Neural crest cell (in vitro differentiated cells): ENCODE measurements around the gene RMND5B. TPM values are rescaled to one million over a fixed set of nuclear protein-coding genes. Genes with fewer than 3 reads are reported as not detected.

ENCODE experiments used
- DNase-seq: peaks from one replicate; pipeline ENCODE4 v3.0.0; 2021; ENCODE audit warnings: low read depth, mixed read lengths, low spot score
- H3K27ac Mint-ChIP-seq: one replicate; pipeline ENCODE4 v1.8.0; 2021; ENCODE audit warnings: mild to moderate bottlenecking, mixed read lengths; ENCODE audit not compliant: unreplicated experiment
- H3K27me3 Mint-ChIP-seq: 2 replicates; pipeline ENCODE4 v1.8.0; 2021; ENCODE audit warnings: low read depth, mild to moderate bottlenecking, mixed read lengths
- H3K36me3 Mint-ChIP-seq: 2 replicates; pipeline ENCODE4 v1.8.0; 2021; ENCODE audit warnings: low read depth, mild to moderate bottlenecking, mixed read lengths
- H3K4me1 Mint-ChIP-seq: 2 replicates; pipeline ENCODE4 v1.8.0; 2021; ENCODE audit warnings: mixed read lengths
- H3K4me3 Mint-ChIP-seq: one replicate; pipeline ENCODE4 v1.8.0; 2021; ENCODE audit warnings: mild to moderate bottlenecking, mixed read lengths
- H3K9me3 Mint-ChIP-seq: 2 replicates; pipeline ENCODE4 v1.8.0; 2021; ENCODE audit warnings: mixed read lengths
- CTCF ChIP-seq: fragments of 200-600 bp; sonication (generic); conservative IDR thresholded peaks from 2 replicates; pipeline ENCODE4 v1.5.0; 2021; ENCODE audit warnings: antibody characterized with exemption, mild to moderate bottlenecking
- total RNA-seq: library from RNA; stranded (reverse); gene quantifications from 2 replicates; pipeline ENCODE4 v1.2.1, GENCODE V29; 2021

The RMND5B gene
- total RNA-seq, 1 donor from 2014 or later, result 43.5 TPM

- peaks cover 32% of the 10 kb centered on the region for H3K4me1 Mint-ChIP-seq
Measured at GRCh38 chr5:178114325-178115135, 16.3 kb upstream of the RMND5B start.

GRCh38 chr5:178115136-178115813 is 15.5 kb upstream of the RMND5B start:
- Mint-ChIP-seq H3K9me3 (no peaks in the 10 kb centered on the region), H3K27ac (no peak overlapping the region), H3K4me3 (peak overlapping the region; percentile 85), H3K27me3 (peaks cover 51% of the 10 kb centered on the region), H3K36me3 (no peaks in the 10 kb centered on the region), H3K4me1 (peaks cover 32% of the 10 kb centered on the region)
- TF ChIP-seq CTCF, result no peak
- no peak for DNase-seq

More at GRCh38 chr5:178114325-178115135, 16.3 kb upstream of the RMND5B start:
- Mint-ChIP-seq H3K27ac (no peak overlapping the region), H3K9me3 (no peaks in the 10 kb centered on the region), H3K4me3 (peak overlapping the region; percentile 85), H3K36me3 (no peaks in the 10 kb centered on the region), H3K27me3 (peaks cover 51% of the 10 kb centered on the region)
- no peak for DNase-seq
- TF ChIP-seq CTCF, result no peak

GRCh38 chr5:178115814-178116142 is 15.0 kb upstream of the RMND5B start:
- no peaks in the 10 kb centered on the region for H3K36me3 Mint-ChIP-seq
- no peaks in the 10 kb centered on the region for H3K9me3 Mint-ChIP-seq
- H3K4me3 Mint-ChIP-seq, result peak overlapping the region; percentile 85
- TF ChIP-seq CTCF, result no peak
- peaks cover 46% of the 10 kb centered on the region for H3K27me3 Mint-ChIP-seq
- H3K4me1 Mint-ChIP-seq, result peaks cover 32% of the 10 kb centered on the region
- DNase-seq, result no peak
- H3K27ac Mint-ChIP-seq, result peak overlapping the region; percentile 75

- no peak for TF ChIP-seq CTCF
- Mint-ChIP-seq H3K36me3 (no peaks in the 10 kb centered on the region), H3K27ac (peak overlapping the region; percentile 75), H3K4me3 (peak overlapping the region; percentile 85), H3K4me1 (peaks cover 32% of the 10 kb centered on the region), H3K27me3 (peaks cover 43% of the 10 kb centered on the region), H3K9me3 (no peaks in the 10 kb centered on the region)
- peak; percentile 31 for DNase-seq
Measured at GRCh38 chr5:178116143-178116885, 14.5 kb upstream of the RMND5B start.

GRCh38 chr5:178117923-178118701 is 12.7 kb upstream of the RMND5B start:
- peaks cover 28% of the 10 kb centered on the region for H3K4me1 Mint-ChIP-seq
- H3K27me3 Mint-ChIP-seq, result peaks cover 28% of the 10 kb centered on the region
- H3K4me3 Mint-ChIP-seq, result no peak overlapping the region
- no peak for TF ChIP-seq CTCF
- H3K36me3 Mint-ChIP-seq, result no peaks in the 10 kb centered on the region
- no peak overlapping the region for H3K27ac Mint-ChIP-seq
- DNase-seq, result no peak
- no peaks in the 10 kb centered on the region for H3K9me3 Mint-ChIP-seq
